ENCODE data around the gene LAMC1. TPM values are rescaled to one million over a fixed set of nuclear protein-coding genes. Genes with fewer than 3 reads are reported as not detected.
A peak's percentile ranks its signal among the peaks of the same experiment; 100 is the strongest.

LAMC1 gene
- total and polyA plus RNA-seq, 2 donors (not counting 1 experiment from before 2014, with no cell fraction given), result 11.5 to 34.0 TPM

DNA sequence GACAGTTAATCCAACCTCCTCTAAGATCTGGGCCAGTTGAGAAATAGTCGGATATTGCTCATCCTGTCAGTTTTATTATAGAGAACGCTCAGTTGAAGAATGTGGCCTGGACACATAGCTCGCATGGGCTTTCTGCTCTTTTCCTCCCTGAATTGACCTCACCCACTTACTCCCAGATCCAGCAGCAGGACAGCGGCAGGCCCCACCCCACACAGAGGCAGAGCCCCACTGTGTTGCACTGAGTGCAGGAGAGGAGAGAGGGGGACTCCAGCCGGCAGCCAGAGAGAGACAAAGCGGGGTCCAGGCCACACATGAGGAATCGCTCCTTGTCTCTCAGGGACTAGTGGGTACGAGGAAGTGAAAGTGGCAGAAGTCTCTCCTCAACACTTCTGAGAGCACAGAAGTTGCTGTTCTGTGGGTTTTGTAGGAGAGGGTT, 78.6 kb downstream of the LAMC1 start:
- Mint-ChIP-seq H3K9me3 (ENCODE audit: insufficient read depth) (no peaks in the 10 kb centered on the region), H3K27me3 (no peaks in the 10 kb centered on the region), H3K4me3 (peak overlapping the region; percentile 42), H3K4me1 (peaks cover 18% of the 10 kb centered on the region), H3K27ac (peak overlapping the region; percentile 38)
- H4K20me1 ChIP-seq (ENCODE audit: control insufficient read depth, insufficient read depth, low read length, poor library complexity, severe bottlenecking), result peaks cover 35% of the 10 kb centered on the region
- no peak overlapping the region for H3K9ac ChIP-seq (ENCODE audit: low read length)
- DNase-seq (peak; percentile 57), ATAC-seq (ENCODE audit: low read depth) (peak; percentile 69)
- no peaks in the 10 kb centered on the region for H3K9me3 ChIP-seq (ENCODE audit: control extremely low read depth in 1 of 3, control insufficient read depth in 2 of 3, insufficient read depth in 1 of 3, low read length in 2 of 3)
- no peak overlapping the region for H3K27ac ChIP-seq (ENCODE audit: low read length in 2 of 2)
- no peaks in the 10 kb centered on the region for H3K27me3 ChIP-seq (replicated peaks in 1 of 4; ENCODE audit: control extremely low read depth in 1 of 4, control insufficient read depth in 3 of 4, insufficient read depth in 4 of 4, low read length in 3 of 4)
- H3K4me1 ChIP-seq (ENCODE audit: control insufficient read depth in 2 of 2, insufficient read depth in 2 of 2, low read length in 2 of 2), result peaks cover 11 to 13% of the 10 kb centered on the region in 2 donors
- no peak overlapping the region for H2AFZ ChIP-seq (ENCODE audit: insufficient read depth, low read depth, low read length, poor library complexity, severe bottlenecking)
- TF ChIP-seq EZH2 (IDR thresholded peaks at IDR 0.05; ENCODE audit: borderline replicate concordance, insufficient read depth, low read depth, low read length, poor library complexity, severe bottlenecking) (no peak), CTCF (IDR thresholded peaks at IDR 0.05) (no peak)
- peak overlapping the region; percentile 41 for H3K4me2 ChIP-seq (replicated peaks; ENCODE audit: low read depth, low read length, poor library complexity, severe bottlenecking)
- H3K36me3 ChIP-seq (replicated peaks in 1 of 2; ENCODE audit: control extremely low read depth in 1 of 2, control insufficient read depth in 1 of 2, extremely low read depth in 1 of 2, insufficient read depth in 2 of 2, low read length in 1 of 2), result peaks cover 6 to 28% of the 10 kb centered on the region in 2 experiments
- 0% methylated on average over 3 of the region's 8 CpGs for WGBS (ENCODE audit: insufficient coverage)
- POLR2A ChIA-PET, result no interaction called here
- H3K79me2 ChIP-seq (ENCODE audit: control insufficient read depth, insufficient read depth, low read length), result peaks cover 17% of the 10 kb centered on the region
- intact Hi-C loops (cut with micrococcal nuclease), result loop anchor here (10.0 kb wide), 1 partner anchor 137 kb away; no protein-coding TSS in a partner anchor
- CTCF ChIA-PET, result interaction anchor here (1.3 kb wide), 2 partner anchors 70 to 139 kb away, joined by 3 read pairs; no protein-coding TSS in a partner anchor
- no peak overlapping the region for H3K4me3 ChIP-seq (ENCODE audit: control extremely low read depth in 1 of 5, extremely low read depth in 1 of 5, insufficient read depth in 1 of 5, low read depth in 2 of 5, low read length in 4 of 5)

DNA sequence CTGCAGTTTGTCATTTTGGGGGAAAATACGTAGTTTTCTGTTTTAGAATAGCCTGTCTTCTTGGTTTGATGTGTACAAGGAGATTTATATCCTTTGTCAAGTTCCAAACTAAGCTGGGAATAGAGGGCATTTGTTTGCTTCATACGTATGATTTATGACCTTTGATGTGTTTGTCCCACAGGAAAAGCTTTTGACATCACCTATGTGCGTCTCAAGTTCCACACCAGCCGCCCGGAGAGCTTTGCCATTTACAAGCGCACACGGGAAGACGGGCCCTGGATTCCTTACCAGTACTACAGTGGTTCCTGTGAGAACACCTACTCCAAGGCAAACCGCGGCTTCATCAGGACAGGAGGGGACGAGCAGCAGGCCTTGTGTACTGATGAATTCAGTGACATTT, 79.9 kb downstream of the LAMC1 start:
- Mint-ChIP-seq H3K4me3 (no peak overlapping the region), H3K4me1 (peaks cover 22% of the 10 kb centered on the region), H3K9me3 (ENCODE audit: insufficient read depth) (no peaks in the 10 kb centered on the region), H3K27me3 (no peaks in the 10 kb centered on the region), H3K27ac (no peak overlapping the region)
- Histone ChIP-seq H3K4me1 (ENCODE audit: control insufficient read depth in 2 of 2, insufficient read depth in 2 of 2, low read length in 2 of 2) (peaks cover 11 to 13% of the 10 kb centered on the region in 2 donors), H3K4me3 (ENCODE audit: control extremely low read depth in 1 of 5, extremely low read depth in 1 of 5, insufficient read depth in 1 of 5, low read depth in 2 of 5, low read length in 4 of 5) (no peak overlapping the region), H3K4me2 (replicated peaks; ENCODE audit: low read depth, low read length, poor library complexity, severe bottlenecking) (no peak overlapping the region), H3K9me3 (ENCODE audit: control extremely low read depth in 1 of 3, control insufficient read depth in 2 of 3, insufficient read depth in 1 of 3, low read length in 2 of 3) (no peaks in the 10 kb centered on the region), H3K36me3 (replicated peaks in 1 of 2; ENCODE audit: control extremely low read depth in 1 of 2, control insufficient read depth in 1 of 2, extremely low read depth in 1 of 2, insufficient read depth in 2 of 2, low read length in 1 of 2) (peaks cover 7 to 28% of the 10 kb centered on the region in 2 experiments), H4K20me1 (ENCODE audit: control insufficient read depth, insufficient read depth, low read length, poor library complexity, severe bottlenecking) (peaks cover 36% of the 10 kb centered on the region), H3K27me3 (replicated peaks in 1 of 4; ENCODE audit: control extremely low read depth in 1 of 4, control insufficient read depth in 3 of 4, insufficient read depth in 4 of 4, low read length in 3 of 4) (no peaks in the 10 kb centered on the region), H3K27ac (ENCODE audit: low read length in 2 of 2) (no peak overlapping the region), H3K79me2 (ENCODE audit: control insufficient read depth, insufficient read depth, low read length) (peaks cover 16% of the 10 kb centered on the region), H2AFZ (ENCODE audit: insufficient read depth, low read depth, low read length, poor library complexity, severe bottlenecking) (no peak overlapping the region), H3K9ac (ENCODE audit: low read length) (no peak overlapping the region)
- POLR2A ChIA-PET, result no interaction called here
- CTCF ChIA-PET, result interaction anchor here (1.3 kb wide), 1 partner anchor 72 kb away, joined by 3 read pairs; no protein-coding TSS in a partner anchor
- intact Hi-C loops (cut with micrococcal nuclease), result loop anchor here (10.0 kb wide), 1 partner anchor 138 kb away; no protein-coding TSS in a partner anchor
- ATAC-seq (ENCODE audit: low read depth), result no peak
- TF ChIP-seq CTCF (IDR thresholded peaks at IDR 0.05), result no peak
- TF ChIP-seq EZH2 (IDR thresholded peaks at IDR 0.05; ENCODE audit: borderline replicate concordance, insufficient read depth, low read depth, low read length, poor library complexity, severe bottlenecking), result no peak
- WGBS (ENCODE audit: insufficient coverage), result 95% methylated on average over 11 of the region's 11 CpGs
- DNase-seq, result no peak

All from B cell (primary cell).